Fibroblast of the aortic adventitia (primary cell): ENCODE data around the gene DAPK1. TPM values are rescaled to one million over a fixed set of nuclear protein-coding genes. Genes with fewer than 3 reads are reported as not detected.

Experiments used
- DNase-seq: peaks from one replicate; pipeline ENCODE4 v3.0.0-alpha.2; 2010; ENCODE audit warnings: low read depth
- H3K4me3 ChIP-seq: 2 replicates; pipeline ENCODE4 v1.5.1; 2011; ENCODE audit warnings: low read depth, mild to moderate bottlenecking, control low read depth, low read length, moderate library complexity
- total RNA-seq: library from RNA; depleted of rRNA; stranded (reverse); fragments of >200 nt; gene quantifications from 2 replicates; pipeline ENCODE4 v1.2.3, GENCODE V29; 2012; ENCODE audit warnings: low replicate concordance
- TF ChIP-seq, protein P1 (sequence below): IDR thresholded peaks from 2 replicates; pipeline ENCODE4 v1.5.1; 2011; ENCODE audit warnings: mild to moderate bottlenecking, low read length, control low read depth, inconsistent platforms; ENCODE audit not compliant: insufficient read depth

DAPK1 gene
- total RNA-seq, 1 donor: 30.9 TPM

- no peak overlapping the region for H3K4me3 ChIP-seq
- no peak for DNase-seq
- TF ChIP-seq, protein P1, sequence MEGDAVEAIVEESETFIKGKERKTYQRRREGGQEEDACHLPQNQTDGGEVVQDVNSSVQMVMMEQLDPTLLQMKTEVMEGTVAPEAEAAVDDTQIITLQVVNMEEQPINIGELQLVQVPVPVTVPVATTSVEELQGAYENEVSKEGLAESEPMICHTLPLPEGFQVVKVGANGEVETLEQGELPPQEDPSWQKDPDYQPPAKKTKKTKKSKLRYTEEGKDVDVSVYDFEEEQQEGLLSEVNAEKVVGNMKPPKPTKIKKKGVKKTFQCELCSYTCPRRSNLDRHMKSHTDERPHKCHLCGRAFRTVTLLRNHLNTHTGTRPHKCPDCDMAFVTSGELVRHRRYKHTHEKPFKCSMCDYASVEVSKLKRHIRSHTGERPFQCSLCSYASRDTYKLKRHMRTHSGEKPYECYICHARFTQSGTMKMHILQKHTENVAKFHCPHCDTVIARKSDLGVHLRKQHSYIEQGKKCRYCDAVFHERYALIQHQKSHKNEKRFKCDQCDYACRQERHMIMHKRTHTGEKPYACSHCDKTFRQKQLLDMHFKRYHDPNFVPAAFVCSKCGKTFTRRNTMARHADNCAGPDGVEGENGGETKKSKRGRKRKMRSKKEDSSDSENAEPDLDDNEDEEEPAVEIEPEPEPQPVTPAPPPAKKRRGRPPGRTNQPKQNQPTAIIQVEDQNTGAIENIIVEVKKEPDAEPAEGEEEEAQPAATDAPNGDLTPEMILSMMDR: no peak
These were observed 108.0 kb downstream of the DAPK1 start for GRCh38 chr9:87605676-87606075.

- TF ChIP-seq, protein P1: no peak
- DNase-seq: peak; percentile 84
- H3K4me3 ChIP-seq: no peak overlapping the region
These were observed 109.3 kb downstream of the DAPK1 start for GRCh38 chr9:87606841-87607521.

GRCh38 chr9:87607859-87608258 is 110.2 kb downstream of the DAPK1 start:
- H3K4me3 ChIP-seq: no peak overlapping the region
- TF ChIP-seq, protein P1: no peak
- DNase-seq: no peak

DNA sequence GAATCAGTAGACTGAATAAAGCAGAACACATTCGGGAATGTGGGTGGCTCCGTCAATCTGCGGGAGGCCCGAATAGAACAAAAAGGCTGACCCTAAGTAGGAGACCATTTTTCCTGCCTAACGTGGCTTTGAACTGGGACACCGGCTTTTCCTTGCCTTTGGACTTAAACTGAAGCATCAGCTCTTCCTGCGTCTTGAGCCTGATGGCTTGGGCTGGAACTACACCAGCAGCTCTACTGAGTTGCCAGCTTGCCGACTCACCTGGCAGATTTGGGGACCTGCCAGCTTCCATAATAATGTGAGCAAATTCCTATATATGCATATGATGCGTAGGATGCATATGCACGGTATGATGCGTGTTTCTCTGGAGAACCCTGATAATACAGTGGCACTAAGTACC is 111.3 kb downstream of the DAPK1 start:
- no peak for DNase-seq
- no peak overlapping the region for H3K4me3 ChIP-seq
- TF ChIP-seq, protein P1: no peak

- no peak overlapping the region for H3K4me3 ChIP-seq
- no peak for DNase-seq
- TF ChIP-seq, protein P1: no peak
These were observed 111.8 kb downstream of the DAPK1 start for GRCh38 chr9:87609486-87609885.

- TF ChIP-seq, protein P1: no peak
- H3K4me3 ChIP-seq: no peak overlapping the region
- DNase-seq: peak; percentile 88
These were observed 112.8 kb downstream of the DAPK1 start for GRCh38 chr9:87610200-87611155.
